LNCAP (cell line): ENCODE results near the gene PSMB1.

Source experiments
- TF ChIP-seq, protein P1 (sequence below): fragments of 450-650 bp; IDR thresholded peaks from 2 replicates; pipeline ENCODE4 v1.5.1; 2017; ENCODE audit warnings: mild to moderate bottlenecking

The PSMB1 gene

DNA sequence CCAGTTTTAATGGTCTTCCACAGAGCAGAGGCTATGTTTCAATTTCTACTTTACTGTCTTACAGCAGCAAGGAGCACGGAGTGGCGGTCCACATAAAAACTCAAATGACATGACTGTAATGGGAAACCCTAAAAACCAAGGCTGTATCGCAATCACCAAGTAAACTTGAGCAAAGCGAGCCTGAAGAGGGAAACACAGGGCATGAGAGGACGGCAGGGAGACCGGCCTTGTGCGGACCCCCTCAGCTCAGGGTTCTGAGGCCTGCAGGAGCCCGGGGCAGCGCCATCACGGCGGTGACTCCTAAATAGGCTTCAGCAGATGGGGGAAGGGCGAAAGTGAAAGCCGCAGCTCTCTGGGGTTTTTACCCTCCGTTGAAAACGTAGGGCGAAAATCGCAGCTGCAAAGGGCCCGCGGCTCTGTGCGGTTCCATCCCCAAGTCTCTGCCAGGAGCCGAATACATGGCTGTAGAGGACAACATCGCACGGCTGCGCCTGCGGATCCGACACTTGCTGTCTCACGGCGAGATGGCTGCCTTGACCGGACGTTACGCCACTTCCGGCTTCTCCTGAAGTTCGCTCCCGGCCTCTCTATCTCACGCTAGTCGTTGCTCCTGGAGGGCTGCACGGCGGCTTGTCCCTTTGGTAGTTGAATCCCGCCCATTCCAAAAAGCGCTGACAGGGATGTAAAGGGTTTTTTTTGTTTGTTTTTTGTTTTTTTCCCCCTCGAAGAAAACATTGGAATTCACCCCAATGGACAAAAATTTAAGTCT lies at the start of gene PSMB1:
PSMB1 (minus strand) TSS at position 543 of the 769 bp plus-strand sequence; CDS start at position 478, 65 bp downstream.
- TF ChIP-seq, protein P1, sequence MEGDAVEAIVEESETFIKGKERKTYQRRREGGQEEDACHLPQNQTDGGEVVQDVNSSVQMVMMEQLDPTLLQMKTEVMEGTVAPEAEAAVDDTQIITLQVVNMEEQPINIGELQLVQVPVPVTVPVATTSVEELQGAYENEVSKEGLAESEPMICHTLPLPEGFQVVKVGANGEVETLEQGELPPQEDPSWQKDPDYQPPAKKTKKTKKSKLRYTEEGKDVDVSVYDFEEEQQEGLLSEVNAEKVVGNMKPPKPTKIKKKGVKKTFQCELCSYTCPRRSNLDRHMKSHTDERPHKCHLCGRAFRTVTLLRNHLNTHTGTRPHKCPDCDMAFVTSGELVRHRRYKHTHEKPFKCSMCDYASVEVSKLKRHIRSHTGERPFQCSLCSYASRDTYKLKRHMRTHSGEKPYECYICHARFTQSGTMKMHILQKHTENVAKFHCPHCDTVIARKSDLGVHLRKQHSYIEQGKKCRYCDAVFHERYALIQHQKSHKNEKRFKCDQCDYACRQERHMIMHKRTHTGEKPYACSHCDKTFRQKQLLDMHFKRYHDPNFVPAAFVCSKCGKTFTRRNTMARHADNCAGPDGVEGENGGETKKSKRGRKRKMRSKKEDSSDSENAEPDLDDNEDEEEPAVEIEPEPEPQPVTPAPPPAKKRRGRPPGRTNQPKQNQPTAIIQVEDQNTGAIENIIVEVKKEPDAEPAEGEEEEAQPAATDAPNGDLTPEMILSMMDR: no peak

DNA sequence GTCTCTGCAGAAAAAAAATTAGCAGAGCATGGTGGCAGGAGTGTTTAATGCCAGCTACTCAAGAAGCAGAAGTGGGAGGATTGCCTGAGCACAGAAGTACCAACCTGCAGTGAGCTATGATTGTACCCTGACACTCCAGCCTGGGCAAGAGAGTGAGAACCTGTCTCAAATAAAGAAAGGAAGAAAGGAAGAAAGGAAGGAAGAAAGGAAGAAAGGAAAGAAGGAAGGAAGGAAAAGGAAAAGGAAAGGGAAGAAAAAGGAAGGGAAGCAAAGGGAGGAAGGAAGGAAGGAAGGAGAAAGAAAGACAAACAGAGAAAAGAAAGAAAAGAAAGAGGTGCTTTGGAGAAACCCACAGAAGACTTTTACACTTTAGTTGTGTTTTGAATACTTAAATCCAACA lies 44.2 kb upstream of the PSMB1 start:
- TF ChIP-seq, protein P1: no peak

DNA sequence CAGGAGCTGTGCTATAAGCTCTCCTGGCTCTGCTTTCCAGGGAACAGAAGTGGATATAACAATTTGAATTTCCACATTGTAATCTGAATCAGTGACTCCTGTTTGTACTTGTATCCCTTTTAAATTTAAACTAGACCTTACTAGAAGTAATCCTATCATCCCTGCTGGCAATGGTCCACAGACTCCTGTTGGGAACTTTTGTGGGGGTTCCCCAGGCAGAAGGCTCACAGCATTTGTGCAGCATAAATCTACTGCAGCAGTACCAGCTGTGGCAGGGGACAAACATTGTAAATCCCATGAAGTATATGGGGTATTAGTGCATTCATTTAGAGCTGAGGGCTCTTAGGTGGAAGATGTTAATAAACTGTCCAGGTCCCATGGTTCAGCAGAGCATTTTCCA lies 43.3 kb upstream of the PSMB1 start:
- TF ChIP-seq, protein P1: no peak

GRCh38 chr6:170590725-170591124 lies 37.6 kb upstream of the PSMB1 start:
- TF ChIP-seq, protein P1: no peak

DNA sequence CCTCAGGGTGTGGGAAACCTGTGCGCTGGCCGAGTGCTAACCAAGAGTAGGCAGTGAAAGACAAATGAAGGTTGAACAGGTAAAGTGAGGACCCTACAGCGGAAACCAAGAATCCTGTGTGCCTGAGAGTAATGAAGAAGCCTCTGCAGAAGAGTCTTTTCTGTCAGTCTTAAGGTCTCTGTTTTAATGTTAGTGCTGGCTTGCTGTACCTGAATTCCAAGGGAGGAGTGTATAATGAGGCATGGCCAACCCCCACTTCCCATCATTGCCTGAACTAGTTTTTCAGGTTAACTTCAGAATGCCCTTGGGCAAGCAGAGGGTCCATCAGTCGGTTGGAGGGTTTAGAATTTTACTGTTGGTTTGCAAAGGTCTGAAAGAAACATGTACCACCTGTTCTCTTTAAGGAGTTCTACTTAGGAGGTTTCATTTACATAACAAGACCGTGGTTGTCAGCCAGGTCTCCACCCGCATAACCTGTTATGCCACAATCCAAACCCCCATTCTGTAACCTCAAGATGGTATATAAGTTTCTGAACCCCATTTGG lies 31.9 kb upstream of the PSMB1 start:
- TF ChIP-seq, protein P1: no peak

DNA sequence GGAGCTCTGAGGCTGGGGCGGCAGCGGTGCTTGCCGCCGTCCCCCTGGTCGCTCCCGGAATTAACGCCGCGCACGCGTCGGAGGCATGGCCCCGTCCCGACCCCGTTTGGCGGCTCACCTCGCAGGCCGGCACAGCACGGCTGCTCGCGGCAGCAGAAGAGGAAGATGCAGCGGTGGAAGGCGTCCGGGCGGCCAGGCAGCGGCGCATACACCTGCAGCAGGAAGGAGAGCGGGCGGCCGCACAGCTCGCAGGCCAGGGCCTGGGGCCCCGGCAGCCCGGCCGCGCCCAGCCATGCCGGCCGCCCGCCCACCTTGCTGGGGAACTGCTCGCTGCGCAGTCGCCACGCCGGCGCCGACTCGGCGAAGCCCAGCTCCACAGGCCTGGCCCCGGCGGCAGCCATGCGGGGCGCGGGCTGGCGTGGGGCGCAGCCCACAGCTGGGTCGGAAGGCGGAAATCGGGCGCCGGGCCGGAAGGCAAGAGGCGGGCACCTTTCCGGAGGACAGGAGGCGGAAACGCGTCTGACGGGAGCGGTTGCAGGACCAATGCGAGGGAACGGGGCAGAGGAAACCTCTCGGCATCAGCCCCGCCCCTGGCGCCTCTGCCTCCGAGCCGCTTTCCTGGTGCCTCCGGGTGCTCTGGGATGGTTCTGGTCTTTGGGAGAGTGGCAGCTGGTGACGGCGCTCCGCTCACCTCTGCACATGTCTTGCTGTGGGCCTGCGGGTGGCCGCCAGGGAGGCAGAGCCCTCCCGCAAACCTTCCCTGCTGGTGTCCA lies 31.3 kb upstream of the PSMB1 start, which contains the start of gene PDCD2:
PDCD2 (minus strand) TSS at position 457 of the 773 bp plus-strand sequence; CDS start at position 401, 56 bp downstream.
- TF ChIP-seq, protein P1: 0 out of 2 replicates have a peak, but pooled peaks have one; percentile 11

DNA sequence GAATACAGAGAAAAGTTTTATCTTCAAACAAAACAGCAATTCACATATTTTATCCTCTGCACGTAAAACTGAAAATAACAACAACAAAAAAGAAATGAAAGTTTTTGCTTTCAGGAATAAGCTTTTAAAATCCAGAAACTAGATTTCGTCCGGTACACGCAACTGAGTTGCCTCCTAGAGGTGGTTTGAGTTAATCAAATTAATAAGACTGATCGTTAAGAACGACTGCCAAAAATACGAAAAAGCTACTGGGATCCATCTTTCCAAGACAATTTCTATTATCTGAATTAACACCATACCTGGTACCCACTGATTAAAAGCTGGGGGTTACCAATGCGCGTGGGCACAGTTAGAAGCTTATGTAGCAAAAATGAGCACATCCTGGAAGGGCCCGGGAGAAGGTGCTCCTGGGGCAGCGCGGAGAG lies 30.7 kb upstream of the PSMB1 start:
- TF ChIP-seq, protein P1: peak; percentile 27; the same call in 1 of the 2 replicates
